GM12878 (cell line): Measurements from ENCODE around the gene MRPL33. TPM values are rescaled to one million over a fixed set of nuclear protein-coding genes. Genes with fewer than 3 reads are reported as not detected.

Experiments
- CEBPB ChIP-seq, 2 experiments: fragments of 150-350 bp in 1 of 2; IDR thresholded peaks; 2 replicates each; pipeline ENCODE4 v1.6.1; 2012 to 2014; ENCODE audit warnings: low read depth in 2 of 2, low read length in 2 of 2, borderline replicate concordance in 1 of 2, inconsistent platforms in 1 of 2
- RB1 ChIP-seq: fragments of 450-650 bp; formaldehyde crosslinking; IDR thresholded peaks from 2 replicates; pipeline ENCODE4 v1.6.1; 2017; ENCODE audit warnings: mild to moderate bottlenecking, borderline replicate concordance
- polyA plus RNA-seq, 11 experiments: library from polyadenylated mRNA; depleted of rRNA in 4 of 11; unstranded in 6 of 11; stranded (reverse) in 5 of 11; fragments of >200 nt; fragmentation: Nextera tagmentation in 4 of 11; fragmentation: Illumina TruSeq in 1 of 11; extraction: Ambion mirVana in 4 of 11; extraction: Trizol in 1 of 11; gene quantifications; 1 replicate in 1 of 11; 2 replicates in 10 of 11; pipeline versions ENCODE4 v1.2.1 to v1.2.3, GENCODE V29; 2011 to 2016; ENCODE audit warnings: inconsistent platforms in 2 of 11, missing spikeins in 2 of 11, low read depth in 1 of 11
- total RNA-seq, 4 experiments: library from RNA; depleted of rRNA in 3 of 4; stranded (reverse); fragments of >200 nt in 3 of 4; fragmentation: Illumina TruSeq in 1 of 4; extraction: Trizol in 1 of 4; gene quantifications; 2 replicates each; pipeline versions ENCODE4 v1.2.1 to v1.2.3, GENCODE V29; 2013 to 2021
- TF ChIP-seq, protein P1 (sequence below): fragments of 150-350 bp; IDR thresholded peaks from 2 replicates; pipeline ENCODE4 v1.6.1; 2016; ENCODE audit warnings: low read depth, low read length

MRPL33 gene
- total and polyA plus RNA-seq, 10 of the 15 experiments (the other 5 are each of a cell fraction or from before 2014, with no cell fraction given) = 50.1 to 318 (median 160) TPM

DNA sequence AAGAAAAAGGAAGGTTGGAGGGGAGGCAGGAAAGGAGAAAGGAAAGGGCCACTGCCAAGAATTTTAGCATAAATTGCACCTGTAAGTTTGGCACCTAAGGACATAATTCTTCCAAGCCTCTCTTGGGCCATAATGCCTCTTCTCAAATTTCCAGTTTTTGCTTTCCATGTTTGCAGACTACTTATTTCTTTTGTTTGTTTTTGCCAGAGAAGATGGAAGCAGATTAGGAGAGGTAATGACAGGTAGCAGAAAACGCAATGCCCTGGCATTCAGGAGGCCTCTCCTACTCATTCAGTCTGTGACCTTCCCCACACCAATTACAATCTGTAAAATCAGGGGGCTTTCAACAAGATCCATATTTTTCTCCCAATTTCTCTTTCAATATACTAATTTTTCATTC is 56.8 kb downstream of the MRPL33 start (continued):
- TF ChIP-seq, protein P1, sequence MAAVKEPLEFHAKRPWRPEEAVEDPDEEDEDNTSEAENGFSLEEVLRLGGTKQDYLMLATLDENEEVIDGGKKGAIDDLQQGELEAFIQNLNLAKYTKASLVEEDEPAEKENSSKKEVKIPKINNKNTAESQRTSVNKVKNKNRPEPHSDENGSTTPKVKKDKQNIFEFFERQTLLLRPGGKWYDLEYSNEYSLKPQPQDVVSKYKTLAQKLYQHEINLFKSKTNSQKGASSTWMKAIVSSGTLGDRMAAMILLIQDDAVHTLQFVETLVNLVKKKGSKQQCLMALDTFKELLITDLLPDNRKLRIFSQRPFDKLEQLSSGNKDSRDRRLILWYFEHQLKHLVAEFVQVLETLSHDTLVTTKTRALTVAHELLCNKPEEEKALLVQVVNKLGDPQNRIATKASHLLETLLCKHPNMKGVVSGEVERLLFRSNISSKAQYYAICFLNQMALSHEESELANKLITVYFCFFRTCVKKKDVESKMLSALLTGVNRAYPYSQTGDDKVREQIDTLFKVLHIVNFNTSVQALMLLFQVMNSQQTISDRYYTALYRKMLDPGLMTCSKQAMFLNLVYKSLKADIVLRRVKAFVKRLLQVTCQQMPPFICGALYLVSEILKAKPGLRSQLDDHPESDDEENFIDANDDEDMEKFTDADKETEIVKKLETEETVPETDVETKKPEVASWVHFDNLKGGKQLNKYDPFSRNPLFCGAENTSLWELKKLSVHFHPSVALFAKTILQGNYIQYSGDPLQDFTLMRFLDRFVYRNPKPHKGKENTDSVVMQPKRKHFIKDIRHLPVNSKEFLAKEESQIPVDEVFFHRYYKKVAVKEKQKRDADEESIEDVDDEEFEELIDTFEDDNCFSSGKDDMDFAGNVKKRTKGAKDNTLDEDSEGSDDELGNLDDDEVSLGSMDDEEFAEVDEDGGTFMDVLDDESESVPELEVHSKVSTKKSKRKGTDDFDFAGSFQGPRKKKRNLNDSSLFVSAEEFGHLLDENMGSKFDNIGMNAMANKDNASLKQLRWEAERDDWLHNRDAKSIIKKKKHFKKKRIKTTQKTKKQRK = no peak
- no peak for TF ChIP-seq RB1
- no peak for TF ChIP-seq CEBPB (IDR thresholded peaks at IDR 0.05; ENCODE audit: borderline replicate concordance in 1 of 2, low read depth in 2 of 2, low read length in 2 of 2)

Other genes with a start within 250 kb of the MRPL33 start
- 24.6 and 32.2 TPM in 2 replicates for gene ZNF512, start 188.7 kb upstream of the MRPL33 start, total RNA-seq (2014; rRNA removed)
- gene ZNF512, start 188.7 kb upstream of the MRPL33 start, total RNA-seq (2014; rRNA removed; fragmentation: Illumina TruSeq; extraction: Trizol) = 30.8 and 33.4 TPM in 2 replicates
- gene ZNF512, start 188.7 kb upstream of the MRPL33 start, total RNA-seq (2021) = 28.9 and 31.7 TPM in 2 replicates
- 61.9 and 83.4 TPM in 2 replicates for gene ZNF512, start 188.7 kb upstream of the MRPL33 start, polyA plus RNA-seq (2011; rRNA removed)
- 50.3 and 78.6 TPM in 2 replicates for gene ZNF512, start 188.7 kb upstream of the MRPL33 start, polyA plus RNA-seq (2014; fragmentation: Illumina TruSeq; extraction: Trizol)
- 10 to 100 TPM; 14.1 to 21.2 TPM for gene ZNF512, start 188.7 kb upstream of the MRPL33 start, polyA plus RNA-seq (2014; fragmentation: Nextera tagmentation; extraction: Ambion mirVana)
- 29.8 and 32.5 TPM in 2 replicates for gene ZNF512, start 188.7 kb upstream of the MRPL33 start, polyA plus RNA-seq (2014; rRNA removed)
- gene ZNF512, start 188.7 kb upstream of the MRPL33 start, polyA plus RNA-seq (2016; fragmentation: Nextera tagmentation; extraction: Ambion mirVana) = 10 to 100 TPM; 29.3 to 31.6 TPM
- gene CCDC121, start 142.7 kb upstream of the MRPL33 start, total RNA-seq (2014; rRNA removed) = 0.34 and 1.0 TPM in 2 replicates
- gene CCDC121, start 142.7 kb upstream of the MRPL33 start, total RNA-seq (2014; rRNA removed; fragmentation: Illumina TruSeq; extraction: Trizol) = 0.67 and 0.97 TPM in 2 replicates
- 0.49 and 0.53 TPM in 2 replicates for gene CCDC121, start 142.7 kb upstream of the MRPL33 start, total RNA-seq (2021)
- gene CCDC121, start 142.7 kb upstream of the MRPL33 start, polyA plus RNA-seq (2011; rRNA removed) = 1.2 and 2.0 TPM in 2 replicates
- gene CCDC121, start 142.7 kb upstream of the MRPL33 start, polyA plus RNA-seq (2014; fragmentation: Illumina TruSeq; extraction: Trizol) = 0.97 and 1.3 TPM in 2 replicates
- under 1 TPM; 0.37 to 0.38 TPM for gene CCDC121, start 142.7 kb upstream of the MRPL33 start, polyA plus RNA-seq (2014; fragmentation: Nextera tagmentation; extraction: Ambion mirVana)
- gene CCDC121, start 142.7 kb upstream of the MRPL33 start, polyA plus RNA-seq (2014; rRNA removed) = 0.48 and 0.85 TPM in 2 replicates
- under 1 TPM; 0.59 to 0.84 TPM for gene CCDC121, start 142.7 kb upstream of the MRPL33 start, polyA plus RNA-seq (2016; fragmentation: Nextera tagmentation; extraction: Ambion mirVana)
- gene GPN1, start 142.7 kb upstream of the MRPL33 start, total RNA-seq (2014; rRNA removed) = 36.9 and 39.3 TPM in 2 replicates
- gene GPN1, start 142.7 kb upstream of the MRPL33 start, total RNA-seq (2014; rRNA removed; fragmentation: Illumina TruSeq; extraction: Trizol) = 39.0 and 39.8 TPM in 2 replicates
- gene GPN1, start 142.7 kb upstream of the MRPL33 start, total RNA-seq (2021) = 32.1 and 38.8 TPM in 2 replicates
- gene GPN1, start 142.7 kb upstream of the MRPL33 start, polyA plus RNA-seq (2011; rRNA removed) = 71.6 and 80.2 TPM in 2 replicates
- gene GPN1, start 142.7 kb upstream of the MRPL33 start, polyA plus RNA-seq (2014; fragmentation: Illumina TruSeq; extraction: Trizol) = 55.3 and 62.2 TPM in 2 replicates
- gene GPN1, start 142.7 kb upstream of the MRPL33 start, polyA plus RNA-seq (2014; fragmentation: Nextera tagmentation; extraction: Ambion mirVana) = 100 to 1,000 TPM in 1 of 2 experiments, 10 to 100 TPM in 1; 89.5 to 108 TPM
- 36.3 and 41.0 TPM in 2 replicates for gene GPN1, start 142.7 kb upstream of the MRPL33 start, polyA plus RNA-seq (2014; rRNA removed)
- 10 to 100 TPM; 65.4 to 69.4 TPM for gene GPN1, start 142.7 kb upstream of the MRPL33 start, polyA plus RNA-seq (2016; fragmentation: Nextera tagmentation; extraction: Ambion mirVana)
- 23.5 and 27.0 TPM in 2 replicates for gene SUPT7L, start 108.1 kb upstream of the MRPL33 start, total RNA-seq (2014; rRNA removed)
- gene SUPT7L, start 108.1 kb upstream of the MRPL33 start, total RNA-seq (2014; rRNA removed; fragmentation: Illumina TruSeq; extraction: Trizol) = 20.5 and 22.6 TPM in 2 replicates
- 19.3 and 19.7 TPM in 2 replicates for gene SUPT7L, start 108.1 kb upstream of the MRPL33 start, total RNA-seq (2021)
- gene SUPT7L, start 108.1 kb upstream of the MRPL33 start, polyA plus RNA-seq (2011; rRNA removed) = 43.7 and 44.7 TPM in 2 replicates
- gene SUPT7L, start 108.1 kb upstream of the MRPL33 start, polyA plus RNA-seq (2014; fragmentation: Illumina TruSeq; extraction: Trizol) = 29.2 and 33.4 TPM in 2 replicates
- gene SUPT7L, start 108.1 kb upstream of the MRPL33 start, polyA plus RNA-seq (2014; fragmentation: Nextera tagmentation; extraction: Ambion mirVana) = 10 to 100 TPM; 10.2 to 13.3 TPM
- 24.2 and 25.1 TPM in 2 replicates for gene SUPT7L, start 108.1 kb upstream of the MRPL33 start, polyA plus RNA-seq (2014; rRNA removed)
- 10 to 100 TPM; 18.4 to 20.0 TPM for gene SUPT7L, start 108.1 kb upstream of the MRPL33 start, polyA plus RNA-seq (2016; fragmentation: Nextera tagmentation; extraction: Ambion mirVana)
- 22.5 and 23.3 TPM in 2 replicates for gene SLC4A1AP, start 107.8 kb upstream of the MRPL33 start, total RNA-seq (2014; rRNA removed)
- gene SLC4A1AP, start 107.8 kb upstream of the MRPL33 start, total RNA-seq (2014; rRNA removed; fragmentation: Illumina TruSeq; extraction: Trizol) = 28.2 and 30.0 TPM in 2 replicates
- gene SLC4A1AP, start 107.8 kb upstream of the MRPL33 start, total RNA-seq (2021) = 17.3 and 17.9 TPM in 2 replicates
- 16.7 and 24.3 TPM in 2 replicates for gene SLC4A1AP, start 107.8 kb upstream of the MRPL33 start, polyA plus RNA-seq (2011; rRNA removed)
- 28.0 and 31.4 TPM in 2 replicates for gene SLC4A1AP, start 107.8 kb upstream of the MRPL33 start, polyA plus RNA-seq (2014; fragmentation: Illumina TruSeq; extraction: Trizol)
- gene SLC4A1AP, start 107.8 kb upstream of the MRPL33 start, polyA plus RNA-seq (2014; fragmentation: Nextera tagmentation; extraction: Ambion mirVana) = 10 to 100 TPM in 1 of 2 experiments, 1 to 10 TPM in 1; 6.5 to 16.4 TPM
- gene SLC4A1AP, start 107.8 kb upstream of the MRPL33 start, polyA plus RNA-seq (2014; rRNA removed) = 18.8 and 20.5 TPM in 2 replicates
- 10 to 100 TPM; 27.1 to 30.1 TPM for gene SLC4A1AP, start 107.8 kb upstream of the MRPL33 start, polyA plus RNA-seq (2016; fragmentation: Nextera tagmentation; extraction: Ambion mirVana)
- 0.98 and 1.5 TPM in 2 replicates for gene RBKS, start 118.7 kb downstream of the MRPL33 start, total RNA-seq (2014; rRNA removed)
- 0.81 and 1.0 TPM in 2 replicates for gene RBKS, start 118.7 kb downstream of the MRPL33 start, total RNA-seq (2014; rRNA removed; fragmentation: Illumina TruSeq; extraction: Trizol)
- 0.88 and 1.7 TPM in 2 replicates for gene RBKS, start 118.7 kb downstream of the MRPL33 start, total RNA-seq (2021)
- 1.0 and 1.1 TPM in 2 replicates for gene RBKS, start 118.7 kb downstream of the MRPL33 start, polyA plus RNA-seq (2011; rRNA removed)
- gene RBKS, start 118.7 kb downstream of the MRPL33 start, polyA plus RNA-seq (2014; fragmentation: Illumina TruSeq; extraction: Trizol) = 0.72 and 1.2 TPM in 2 replicates
- under 1 TPM; 0.39 to 0.84 TPM for gene RBKS, start 118.7 kb downstream of the MRPL33 start, polyA plus RNA-seq (2014; fragmentation: Nextera tagmentation; extraction: Ambion mirVana)
- gene RBKS, start 118.7 kb downstream of the MRPL33 start, polyA plus RNA-seq (2014; rRNA removed) = 0.71 and 1.4 TPM in 2 replicates
- 1 to 10 TPM in 1 of 2 experiments, under 1 TPM in 1; 1.00 to 1.8 TPM for gene RBKS, start 118.7 kb downstream of the MRPL33 start, polyA plus RNA-seq (2016; fragmentation: Nextera tagmentation; extraction: Ambion mirVana)
- gene BABAM2, start 119.0 kb downstream of the MRPL33 start, total RNA-seq (2014; rRNA removed) = 32.5 and 37.7 TPM in 2 replicates
- gene BABAM2, start 119.0 kb downstream of the MRPL33 start, total RNA-seq (2014; rRNA removed; fragmentation: Illumina TruSeq; extraction: Trizol) = 33.9 and 34.6 TPM in 2 replicates
- gene BABAM2, start 119.0 kb downstream of the MRPL33 start, total RNA-seq (2021) = 30.7 and 36.4 TPM in 2 replicates
- 43.4 and 49.5 TPM in 2 replicates for gene BABAM2, start 119.0 kb downstream of the MRPL33 start, polyA plus RNA-seq (2011; rRNA removed)
- 49.9 and 59.8 TPM in 2 replicates for gene BABAM2, start 119.0 kb downstream of the MRPL33 start, polyA plus RNA-seq (2014; fragmentation: Illumina TruSeq; extraction: Trizol)
- 10 to 100 TPM; 42.7 to 59.9 TPM for gene BABAM2, start 119.0 kb downstream of the MRPL33 start, polyA plus RNA-seq (2014; fragmentation: Nextera tagmentation; extraction: Ambion mirVana)
- gene BABAM2, start 119.0 kb downstream of the MRPL33 start, polyA plus RNA-seq (2014; rRNA removed) = 26.9 and 33.6 TPM in 2 replicates
- gene BABAM2, start 119.0 kb downstream of the MRPL33 start, polyA plus RNA-seq (2016; fragmentation: Nextera tagmentation; extraction: Ambion mirVana) = 10 to 100 TPM; 46.3 to 51.9 TPM